GM21360 (cell line): ENCODE results near the gene TCEANC.

ENCODE experiments used
- ATAC-seq: cut with Tn5 transposase; IDR thresholded peaks from one replicate; pipeline ENCODE4 v1.9.1; 2021; ENCODE audit warnings: mild to moderate bottlenecking, moderate library complexity; ENCODE audit not compliant: unreplicated experiment

Gene TCEANC

DNA sequence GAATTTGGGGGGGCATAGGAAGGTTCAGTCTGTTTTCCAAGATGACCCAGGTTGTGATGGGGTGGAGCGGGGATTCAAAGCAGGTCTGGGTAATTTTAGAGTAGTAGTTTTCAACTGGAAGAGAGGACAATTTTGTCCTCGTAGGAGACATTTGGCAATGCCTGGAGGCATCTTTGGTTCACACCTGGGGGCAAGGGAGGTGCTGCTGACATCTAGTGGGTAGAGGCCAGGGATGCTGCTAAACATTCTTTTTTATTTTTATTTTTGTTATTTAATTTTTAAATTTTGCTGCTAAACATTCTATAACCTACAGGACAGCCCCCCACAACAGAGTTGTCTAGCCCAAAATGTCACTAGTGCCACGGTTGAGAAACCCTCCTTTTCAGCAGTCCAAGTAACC is 37.9 kb downstream of the TCEANC start:
- no peak for ATAC-seq

GRCh38 chrX:13691841-13692371 is 39.0 kb downstream of the TCEANC start:
- no peak for ATAC-seq

- ATAC-seq = no peak
Measured at GRCh38 chrX:13692771-13693231, 39.9 kb downstream of the TCEANC start.

DNA sequence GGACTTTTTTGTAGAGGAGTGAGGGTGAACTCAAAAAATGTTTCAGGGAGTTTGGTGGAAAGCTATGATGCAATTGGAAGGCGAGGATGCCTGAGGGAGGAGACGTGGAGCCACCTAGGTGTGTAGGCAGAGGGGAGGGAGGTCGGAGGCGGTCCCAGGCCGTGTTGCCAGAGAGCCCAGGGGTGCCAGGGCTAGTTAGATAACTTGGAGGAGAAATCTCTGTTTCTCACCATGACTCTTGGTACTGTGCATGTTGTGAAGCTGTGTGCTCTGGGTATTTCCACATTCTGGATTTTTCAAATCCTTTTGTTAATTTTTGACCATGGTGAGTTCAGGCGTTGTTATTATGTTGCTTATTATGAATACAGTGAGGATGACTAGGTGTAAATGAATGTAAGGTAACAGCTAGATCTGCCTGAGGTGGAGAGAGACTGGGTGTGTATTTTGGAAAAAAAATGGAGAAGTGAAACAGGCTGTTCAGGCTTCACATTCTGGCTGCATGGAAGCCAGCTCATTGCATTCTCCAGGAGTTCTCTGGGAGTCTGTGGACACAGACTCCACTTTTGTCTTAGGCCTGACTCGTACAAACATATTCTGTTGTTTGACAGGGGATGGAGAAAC is 40.5 kb downstream of the TCEANC start:
- no peak for ATAC-seq

DNA sequence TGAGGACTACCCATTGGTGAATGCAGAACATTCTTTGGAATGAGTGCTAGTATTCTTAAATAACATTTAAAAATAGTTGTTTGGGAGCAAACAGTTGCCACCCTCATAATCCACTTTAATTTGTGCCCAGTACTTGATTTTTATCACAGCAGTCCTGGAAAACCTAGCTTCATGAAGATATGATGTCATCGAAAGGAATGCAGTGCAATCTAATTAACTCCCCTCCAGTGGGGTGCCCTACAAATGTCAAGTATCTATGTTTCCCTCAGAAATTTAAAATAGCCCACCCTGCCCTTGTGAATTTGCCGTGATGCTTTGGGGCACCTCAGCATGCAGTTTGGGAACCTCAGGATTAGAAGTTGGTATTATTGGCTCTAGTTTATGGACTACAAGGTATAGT is 41.4 kb downstream of the TCEANC start:
- no peak for ATAC-seq

- ATAC-seq = no peak
Measured at GRCh38 chrX:13694983-13695382, 42.0 kb downstream of the TCEANC start.

DNA sequence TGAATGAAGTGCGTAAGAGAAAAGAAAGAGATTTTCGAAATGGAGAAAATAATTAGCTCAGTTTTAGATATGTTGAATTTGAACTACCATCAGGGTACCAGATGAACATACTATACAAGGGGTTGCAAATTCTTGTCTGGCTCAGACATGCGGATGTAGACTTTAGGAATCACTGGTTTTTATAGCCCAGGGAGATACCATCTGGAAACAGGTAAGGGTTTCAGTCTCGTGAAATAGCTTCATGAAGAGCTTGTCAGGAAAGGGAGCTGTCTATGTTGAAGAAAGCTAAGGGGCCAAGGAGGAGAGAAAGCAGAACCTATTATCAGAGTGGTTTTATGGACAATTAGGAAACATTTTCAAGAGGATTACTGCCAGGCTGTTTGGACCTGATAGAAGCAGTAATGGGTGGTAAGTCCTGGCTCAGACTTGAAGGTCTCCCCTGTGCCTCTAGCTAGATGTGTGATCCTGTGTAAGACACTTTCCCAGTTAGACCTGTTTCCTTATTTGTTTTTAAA is 42.7 kb downstream of the TCEANC start:
- ATAC-seq = no peak

- peak; percentile 44 for ATAC-seq
Measured at GRCh38 chrX:13697455-13697854, 44.5 kb downstream of the TCEANC start.

DNA sequence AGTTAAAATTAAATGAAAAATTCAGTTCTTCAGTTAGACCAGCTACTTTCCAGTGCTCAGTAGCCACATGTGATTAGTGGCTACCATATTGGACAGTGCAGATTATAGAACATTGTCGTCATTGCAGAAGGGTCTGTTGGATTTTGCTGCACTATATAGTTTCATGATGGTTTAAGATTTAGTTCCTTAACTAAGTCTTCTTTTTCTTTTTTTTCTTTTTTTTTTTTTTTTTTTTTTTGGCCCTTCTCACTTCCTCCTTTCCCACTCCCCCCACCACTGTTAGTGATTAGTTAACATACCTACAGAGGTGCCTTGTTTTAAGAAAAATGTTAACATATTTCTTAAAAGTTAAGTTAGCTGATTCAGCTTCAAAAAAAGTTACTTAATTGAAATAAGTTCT is 45.0 kb downstream of the TCEANC start:
- ATAC-seq = no peak

DNA sequence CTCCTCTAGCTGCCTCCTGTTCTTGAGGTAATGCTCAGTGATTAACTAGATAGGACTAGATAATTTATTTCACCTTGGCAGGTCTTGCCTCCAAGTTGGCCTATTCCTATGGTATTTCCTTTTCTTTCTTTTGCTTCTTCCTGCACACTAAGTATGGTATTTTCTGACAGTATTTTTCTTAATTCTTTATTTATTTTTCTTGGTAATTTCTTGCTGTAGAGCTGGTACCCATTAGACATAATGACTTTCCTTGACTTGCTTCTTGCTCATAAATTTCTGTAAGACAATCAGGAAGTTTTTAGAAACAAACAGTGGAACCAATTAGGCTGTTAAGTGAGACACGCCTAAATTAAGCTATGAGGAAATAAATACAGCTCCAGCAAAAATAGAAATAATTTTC is 45.5 kb downstream of the TCEANC start:
- no peak for ATAC-seq

GRCh38 chrX:13699183-13699826 is 46.4 kb downstream of the TCEANC start:
- ATAC-seq = peak; percentile 65

- no peak for ATAC-seq
Measured at GRCh38 chrX:13700380-13700779, 47.4 kb downstream of the TCEANC start.

- ATAC-seq = no peak
Measured at GRCh38 chrX:13702111-13702789, 49.3 kb downstream of the TCEANC start.

GRCh38 chrX:13703135-13703534 is 50.2 kb downstream of the TCEANC start:
- ATAC-seq = no peak

DNA sequence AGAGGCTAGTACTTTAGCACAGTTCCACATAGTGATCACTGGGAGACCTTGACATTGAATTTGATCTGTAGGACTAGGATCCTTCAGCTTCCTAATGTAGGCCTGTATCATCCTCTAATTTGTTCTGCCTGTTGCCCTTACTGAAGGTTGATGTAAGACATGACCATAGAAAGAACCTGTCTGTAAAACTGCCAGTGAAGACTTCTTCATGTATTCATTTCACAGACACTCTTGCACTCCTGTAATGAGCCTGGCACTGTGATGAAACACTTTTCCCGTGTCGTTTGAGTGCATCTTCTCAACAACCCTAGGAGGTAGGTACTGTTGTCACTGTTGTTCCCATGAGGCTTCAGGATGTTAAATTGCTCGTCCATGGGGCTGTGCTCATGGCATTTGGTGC is 50.6 kb downstream of the TCEANC start:
- no peak for ATAC-seq

DNA sequence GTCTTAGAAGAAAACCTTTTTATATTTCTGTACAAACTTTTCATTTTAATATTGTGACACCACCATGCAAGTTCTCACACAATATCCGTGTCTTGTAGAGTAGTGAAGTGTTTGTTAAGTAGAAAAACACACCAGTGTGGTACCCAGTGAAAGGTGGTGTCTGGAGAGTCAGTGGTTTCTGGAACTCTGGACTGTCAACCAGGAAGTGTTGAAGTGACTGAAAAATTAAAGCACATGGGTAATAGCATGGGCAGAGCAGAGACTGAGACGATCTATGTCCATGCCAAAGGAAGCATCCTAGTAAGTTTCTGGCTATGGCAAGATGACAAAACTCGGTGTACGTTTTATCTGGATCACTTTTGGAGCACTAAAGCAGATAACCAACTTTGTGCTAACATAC is 58.2 kb downstream of the TCEANC start:
- no peak for ATAC-seq
